22Rv1 (cell line): ENCODE data around the gene IRF7.

Experiments used
- ZFX ChIP-seq: fragments of 450-650 bp; IDR thresholded peaks from 2 replicates; pipeline ENCODE4 v1.6.1; 2017; ENCODE audit warnings: antibody characterized with exemption, borderline replicate concordance
- TF ChIP-seq, protein P1 (sequence below): fragments of 450-650 bp; IDR thresholded peaks from 2 replicates; pipeline ENCODE4 v1.5.1; 2017; ENCODE audit warnings: mild to moderate bottlenecking

- TF ChIP-seq, protein P1, sequence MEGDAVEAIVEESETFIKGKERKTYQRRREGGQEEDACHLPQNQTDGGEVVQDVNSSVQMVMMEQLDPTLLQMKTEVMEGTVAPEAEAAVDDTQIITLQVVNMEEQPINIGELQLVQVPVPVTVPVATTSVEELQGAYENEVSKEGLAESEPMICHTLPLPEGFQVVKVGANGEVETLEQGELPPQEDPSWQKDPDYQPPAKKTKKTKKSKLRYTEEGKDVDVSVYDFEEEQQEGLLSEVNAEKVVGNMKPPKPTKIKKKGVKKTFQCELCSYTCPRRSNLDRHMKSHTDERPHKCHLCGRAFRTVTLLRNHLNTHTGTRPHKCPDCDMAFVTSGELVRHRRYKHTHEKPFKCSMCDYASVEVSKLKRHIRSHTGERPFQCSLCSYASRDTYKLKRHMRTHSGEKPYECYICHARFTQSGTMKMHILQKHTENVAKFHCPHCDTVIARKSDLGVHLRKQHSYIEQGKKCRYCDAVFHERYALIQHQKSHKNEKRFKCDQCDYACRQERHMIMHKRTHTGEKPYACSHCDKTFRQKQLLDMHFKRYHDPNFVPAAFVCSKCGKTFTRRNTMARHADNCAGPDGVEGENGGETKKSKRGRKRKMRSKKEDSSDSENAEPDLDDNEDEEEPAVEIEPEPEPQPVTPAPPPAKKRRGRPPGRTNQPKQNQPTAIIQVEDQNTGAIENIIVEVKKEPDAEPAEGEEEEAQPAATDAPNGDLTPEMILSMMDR, result no peak
- no peak for TF ChIP-seq ZFX
These were observed 4.5 kb upstream of the IRF7 start for GRCh38 chr11:620201-620600.
